Panc1 (cell line): ENCODE data around the gene ATXN1L.

Experiments
- POLR2AphosphoS5 ChIP-seq: IDR thresholded peaks from 2 replicates; pipeline ENCODE4 v1.6.1; 2012; ENCODE audit warnings: mild to moderate bottlenecking, low read depth, low read length, moderate library complexity
- SIN3A ChIP-seq: IDR thresholded peaks from 2 replicates; pipeline ENCODE4 v1.6.1; 2012; ENCODE audit warnings: low read depth, mild to moderate bottlenecking, low read length, moderate library complexity, borderline replicate concordance; ENCODE audit not compliant: insufficient read depth
- TCF7L2 ChIP-seq: IDR thresholded peaks from 2 replicates; pipeline ENCODE4 v1.6.1; 2011; ENCODE audit warnings: mild to moderate bottlenecking, low read depth, low read length, inconsistent platforms
- TF ChIP-seq, protein P1 (sequence below), 2 experiments: IDR thresholded peaks; 2 replicates each; pipeline ENCODE4 v1.6.1; 2011 to 2012; ENCODE audit warnings: low read depth in 2 of 2, control low read depth in 1 of 2, low read length in 1 of 2, mild to moderate bottlenecking in 1 of 2, moderate library complexity in 1 of 2; ENCODE audit not compliant: insufficient read depth in 1 of 2
- TF ChIP-seq, protein P2 (sequence below): fragments of 450-650 bp; IDR thresholded peaks from 2 replicates; pipeline ENCODE4 v1.5.1; 2017; ENCODE audit warnings: mild to moderate bottlenecking

DNA sequence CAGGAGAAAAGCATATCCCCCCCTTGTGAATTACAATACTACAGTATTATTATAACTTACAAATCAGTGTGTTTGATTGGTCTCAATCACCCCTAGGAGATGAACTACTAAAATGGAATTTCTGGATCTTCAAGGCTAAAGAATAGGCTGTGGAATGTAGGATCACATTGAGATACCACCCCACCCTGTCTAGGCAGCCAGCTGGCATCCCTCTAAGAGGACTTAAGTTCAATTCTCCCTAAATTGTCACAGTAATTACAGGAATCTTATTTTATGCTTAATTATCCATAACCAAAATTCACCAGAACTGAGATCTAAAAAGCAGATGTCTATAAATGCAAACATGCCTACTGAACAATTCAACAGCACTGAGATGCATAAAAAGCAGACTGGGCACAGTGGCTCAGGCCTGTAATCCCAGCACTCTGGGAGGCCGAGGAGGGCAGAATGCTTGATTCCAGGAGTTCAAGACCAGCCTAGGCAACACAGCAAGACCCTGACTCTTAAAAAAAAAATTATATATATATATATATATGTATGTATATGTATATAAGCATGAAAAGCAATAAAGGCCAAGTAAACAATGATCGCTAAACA lies 49.2 kb upstream of the ATXN1L start:
- TF ChIP-seq, protein P1, sequence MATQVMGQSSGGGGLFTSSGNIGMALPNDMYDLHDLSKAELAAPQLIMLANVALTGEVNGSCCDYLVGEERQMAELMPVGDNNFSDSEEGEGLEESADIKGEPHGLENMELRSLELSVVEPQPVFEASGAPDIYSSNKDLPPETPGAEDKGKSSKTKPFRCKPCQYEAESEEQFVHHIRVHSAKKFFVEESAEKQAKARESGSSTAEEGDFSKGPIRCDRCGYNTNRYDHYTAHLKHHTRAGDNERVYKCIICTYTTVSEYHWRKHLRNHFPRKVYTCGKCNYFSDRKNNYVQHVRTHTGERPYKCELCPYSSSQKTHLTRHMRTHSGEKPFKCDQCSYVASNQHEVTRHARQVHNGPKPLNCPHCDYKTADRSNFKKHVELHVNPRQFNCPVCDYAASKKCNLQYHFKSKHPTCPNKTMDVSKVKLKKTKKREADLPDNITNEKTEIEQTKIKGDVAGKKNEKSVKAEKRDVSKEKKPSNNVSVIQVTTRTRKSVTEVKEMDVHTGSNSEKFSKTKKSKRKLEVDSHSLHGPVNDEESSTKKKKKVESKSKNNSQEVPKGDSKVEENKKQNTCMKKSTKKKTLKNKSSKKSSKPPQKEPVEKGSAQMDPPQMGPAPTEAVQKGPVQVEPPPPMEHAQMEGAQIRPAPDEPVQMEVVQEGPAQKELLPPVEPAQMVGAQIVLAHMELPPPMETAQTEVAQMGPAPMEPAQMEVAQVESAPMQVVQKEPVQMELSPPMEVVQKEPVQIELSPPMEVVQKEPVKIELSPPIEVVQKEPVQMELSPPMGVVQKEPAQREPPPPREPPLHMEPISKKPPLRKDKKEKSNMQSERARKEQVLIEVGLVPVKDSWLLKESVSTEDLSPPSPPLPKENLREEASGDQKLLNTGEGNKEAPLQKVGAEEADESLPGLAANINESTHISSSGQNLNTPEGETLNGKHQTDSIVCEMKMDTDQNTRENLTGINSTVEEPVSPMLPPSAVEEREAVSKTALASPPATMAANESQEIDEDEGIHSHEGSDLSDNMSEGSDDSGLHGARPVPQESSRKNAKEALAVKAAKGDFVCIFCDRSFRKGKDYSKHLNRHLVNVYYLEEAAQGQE (IDR thresholded peaks at IDR 0.05; ENCODE audit: insufficient read depth in 1 of 2, low read depth in 2 of 2, low read length in 1 of 2): no peak
- TF ChIP-seq POLR2AphosphoS5 (no peak), TCF7L2 (no peak), SIN3A (no peak)
- TF ChIP-seq, protein P2, sequence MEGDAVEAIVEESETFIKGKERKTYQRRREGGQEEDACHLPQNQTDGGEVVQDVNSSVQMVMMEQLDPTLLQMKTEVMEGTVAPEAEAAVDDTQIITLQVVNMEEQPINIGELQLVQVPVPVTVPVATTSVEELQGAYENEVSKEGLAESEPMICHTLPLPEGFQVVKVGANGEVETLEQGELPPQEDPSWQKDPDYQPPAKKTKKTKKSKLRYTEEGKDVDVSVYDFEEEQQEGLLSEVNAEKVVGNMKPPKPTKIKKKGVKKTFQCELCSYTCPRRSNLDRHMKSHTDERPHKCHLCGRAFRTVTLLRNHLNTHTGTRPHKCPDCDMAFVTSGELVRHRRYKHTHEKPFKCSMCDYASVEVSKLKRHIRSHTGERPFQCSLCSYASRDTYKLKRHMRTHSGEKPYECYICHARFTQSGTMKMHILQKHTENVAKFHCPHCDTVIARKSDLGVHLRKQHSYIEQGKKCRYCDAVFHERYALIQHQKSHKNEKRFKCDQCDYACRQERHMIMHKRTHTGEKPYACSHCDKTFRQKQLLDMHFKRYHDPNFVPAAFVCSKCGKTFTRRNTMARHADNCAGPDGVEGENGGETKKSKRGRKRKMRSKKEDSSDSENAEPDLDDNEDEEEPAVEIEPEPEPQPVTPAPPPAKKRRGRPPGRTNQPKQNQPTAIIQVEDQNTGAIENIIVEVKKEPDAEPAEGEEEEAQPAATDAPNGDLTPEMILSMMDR: no peak
